ENCODE results near the gene GTF3C4. TPM values are rescaled to one million over a fixed set of nuclear protein-coding genes. Genes with fewer than 3 reads are reported as not detected.

GTF3C4 gene
- total RNA-seq, 2 experiments from 2014 or later = 16.2 to 16.4 TPM

DNA sequence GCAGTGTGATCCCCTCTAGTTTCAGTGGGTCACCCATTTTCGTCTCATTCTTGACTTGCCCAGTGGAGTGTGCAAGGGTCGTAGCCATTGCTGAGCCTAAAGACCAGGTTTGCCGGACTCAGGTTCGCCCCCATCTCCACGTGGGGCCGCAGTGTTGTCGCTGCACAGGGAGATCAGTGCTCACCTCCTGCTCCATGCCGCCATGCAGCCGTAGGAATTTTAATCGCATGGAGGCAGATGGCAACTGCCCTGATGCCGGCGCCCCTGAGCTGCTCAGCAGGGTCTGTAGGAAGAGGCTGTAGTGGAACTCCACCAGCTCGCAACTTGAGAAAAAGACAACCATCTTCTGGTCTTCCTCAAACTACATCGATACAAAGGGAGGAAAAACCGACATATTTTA is 24.6 kb upstream of the GTF3C4 start:
- ChIA-PET POLR2A (interaction anchor here (0.9 kb wide), 1 partner anchor 14 kb away, joined by 5 read pairs; no protein-coding TSS in a partner anchor), CTCF (interaction anchor here (1.9 kb wide), 1 partner anchor 24 kb away, joined by 5 read pairs; the partner anchor contains the start of genes DDX31 and GTF3C4)
- Mint-ChIP-seq H3K27ac (no peak overlapping the region), H3K4me3 (no peak overlapping the region), H3K9me3 (no peaks in the 10 kb centered on the region), H3K27me3 (no peaks in the 10 kb centered on the region), H3K36me3 (ENCODE audit: low read depth) (peaks cover 48% of the 10 kb centered on the region), H3K4me1 (ENCODE audit: low read depth) (peaks cover 6% of the 10 kb centered on the region)
- intact Hi-C loops (cut with micrococcal nuclease) = no loop called here
- DNase-seq = no peak
- TF ChIP-seq, protein P1, sequence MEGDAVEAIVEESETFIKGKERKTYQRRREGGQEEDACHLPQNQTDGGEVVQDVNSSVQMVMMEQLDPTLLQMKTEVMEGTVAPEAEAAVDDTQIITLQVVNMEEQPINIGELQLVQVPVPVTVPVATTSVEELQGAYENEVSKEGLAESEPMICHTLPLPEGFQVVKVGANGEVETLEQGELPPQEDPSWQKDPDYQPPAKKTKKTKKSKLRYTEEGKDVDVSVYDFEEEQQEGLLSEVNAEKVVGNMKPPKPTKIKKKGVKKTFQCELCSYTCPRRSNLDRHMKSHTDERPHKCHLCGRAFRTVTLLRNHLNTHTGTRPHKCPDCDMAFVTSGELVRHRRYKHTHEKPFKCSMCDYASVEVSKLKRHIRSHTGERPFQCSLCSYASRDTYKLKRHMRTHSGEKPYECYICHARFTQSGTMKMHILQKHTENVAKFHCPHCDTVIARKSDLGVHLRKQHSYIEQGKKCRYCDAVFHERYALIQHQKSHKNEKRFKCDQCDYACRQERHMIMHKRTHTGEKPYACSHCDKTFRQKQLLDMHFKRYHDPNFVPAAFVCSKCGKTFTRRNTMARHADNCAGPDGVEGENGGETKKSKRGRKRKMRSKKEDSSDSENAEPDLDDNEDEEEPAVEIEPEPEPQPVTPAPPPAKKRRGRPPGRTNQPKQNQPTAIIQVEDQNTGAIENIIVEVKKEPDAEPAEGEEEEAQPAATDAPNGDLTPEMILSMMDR (IDR thresholded peaks at IDR 0.05) = no peak
- ATAC-seq = no peak

DNA sequence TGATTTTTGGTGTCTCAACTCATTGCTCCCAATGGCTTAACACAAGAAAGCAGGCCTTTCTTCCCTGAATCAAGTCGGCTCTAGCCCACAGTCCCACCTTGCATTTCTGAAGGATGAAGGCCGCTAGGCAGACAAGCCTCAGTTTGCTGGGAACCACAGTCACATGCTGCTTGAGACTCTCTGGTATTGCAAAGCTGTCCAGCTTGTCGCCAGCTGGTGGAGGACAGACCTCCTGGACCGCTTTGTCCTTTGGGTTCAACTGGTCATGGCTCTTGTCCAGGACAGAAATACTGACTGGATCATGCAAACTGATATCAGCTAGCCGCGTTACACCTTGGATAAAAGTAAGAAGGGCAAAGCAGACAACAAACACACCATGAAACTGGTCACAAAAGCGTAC is 23.5 kb upstream of the GTF3C4 start:
- Mint-ChIP-seq H3K27ac (no peak overlapping the region), H3K36me3 (ENCODE audit: low read depth) (peaks cover 46% of the 10 kb centered on the region), H3K4me1 (ENCODE audit: low read depth) (peaks cover 6% of the 10 kb centered on the region), H3K4me3 (no peak overlapping the region), H3K27me3 (no peaks in the 10 kb centered on the region), H3K9me3 (no peaks in the 10 kb centered on the region)
- ATAC-seq (no peak), DNase-seq (no peak)
- CTCF ChIA-PET = no interaction called here
- POLR2A ChIA-PET = no interaction called here
- intact Hi-C loops (cut with micrococcal nuclease) = no loop called here
- TF ChIP-seq, protein P1 (IDR thresholded peaks at IDR 0.05) = no peak

DNA sequence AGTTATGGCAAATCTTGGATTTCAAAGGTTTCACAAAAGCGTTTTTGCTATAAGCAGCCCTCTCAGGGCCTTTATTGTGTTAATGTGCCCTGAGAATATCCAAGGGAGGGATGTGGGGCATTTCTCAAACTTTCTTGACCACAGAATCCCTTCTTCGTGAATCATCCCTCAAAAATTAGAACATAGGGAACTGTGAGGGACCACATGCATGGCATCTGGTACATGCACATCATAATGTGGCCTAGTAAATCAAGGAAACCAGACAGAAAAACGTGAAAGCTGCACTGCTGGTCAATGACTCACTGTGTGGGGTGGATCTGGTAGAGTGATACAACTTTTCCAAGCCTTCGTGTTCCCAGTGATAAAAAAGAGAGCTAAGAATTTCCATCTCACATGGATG is 22.9 kb upstream of the GTF3C4 start:
- Mint-ChIP-seq H3K9me3 (no peaks in the 10 kb centered on the region), H3K36me3 (ENCODE audit: low read depth) (peaks cover 43% of the 10 kb centered on the region), H3K4me1 (ENCODE audit: low read depth) (peaks cover 6% of the 10 kb centered on the region), H3K4me3 (no peak overlapping the region), H3K27ac (no peak overlapping the region), H3K27me3 (no peaks in the 10 kb centered on the region)
- POLR2A ChIA-PET = no interaction called here
- TF ChIP-seq, protein P1 (IDR thresholded peaks at IDR 0.05) = no peak
- DNase-seq (no peak), ATAC-seq (no peak)
- CTCF ChIA-PET = no interaction called here
- intact Hi-C loops (cut with micrococcal nuclease) = no loop called here

DNA sequence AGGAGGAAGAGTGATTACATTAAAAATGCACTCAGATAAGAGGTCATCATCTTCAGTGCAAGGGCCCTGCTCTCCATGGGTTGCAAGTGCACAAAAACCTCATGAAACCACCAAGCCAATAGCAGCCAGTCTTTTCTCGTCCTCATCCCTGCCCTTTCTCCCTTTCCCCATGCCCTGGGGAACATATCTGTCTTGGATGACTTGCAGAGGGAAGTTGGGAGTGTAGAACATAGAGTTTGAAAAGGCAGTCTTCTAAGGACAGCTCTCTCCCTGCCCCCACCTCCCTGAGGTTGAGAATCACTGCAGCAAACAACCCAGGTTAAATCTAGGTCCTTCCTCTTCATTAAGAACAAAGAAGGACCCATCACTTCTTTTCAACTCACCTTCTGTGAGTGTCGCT is 22.5 kb upstream of the GTF3C4 start:
- H3K4me1 Mint-ChIP-seq (ENCODE audit: low read depth) = peaks cover 6% of the 10 kb centered on the region
- peaks cover 47% of the 10 kb centered on the region for H3K36me3 Mint-ChIP-seq (ENCODE audit: low read depth)
- no peak overlapping the region for H3K27ac Mint-ChIP-seq
- no peak overlapping the region for H3K4me3 Mint-ChIP-seq
- POLR2A ChIA-PET = no interaction called here
- no peaks in the 10 kb centered on the region for H3K27me3 Mint-ChIP-seq
- TF ChIP-seq, protein P1 (IDR thresholded peaks at IDR 0.05) = no peak
- ATAC-seq (no peak), DNase-seq (no peak)
- intact Hi-C loops (cut with micrococcal nuclease) = no loop called here
- CTCF ChIA-PET = no interaction called here
- H3K9me3 Mint-ChIP-seq = no peaks in the 10 kb centered on the region

DNA sequence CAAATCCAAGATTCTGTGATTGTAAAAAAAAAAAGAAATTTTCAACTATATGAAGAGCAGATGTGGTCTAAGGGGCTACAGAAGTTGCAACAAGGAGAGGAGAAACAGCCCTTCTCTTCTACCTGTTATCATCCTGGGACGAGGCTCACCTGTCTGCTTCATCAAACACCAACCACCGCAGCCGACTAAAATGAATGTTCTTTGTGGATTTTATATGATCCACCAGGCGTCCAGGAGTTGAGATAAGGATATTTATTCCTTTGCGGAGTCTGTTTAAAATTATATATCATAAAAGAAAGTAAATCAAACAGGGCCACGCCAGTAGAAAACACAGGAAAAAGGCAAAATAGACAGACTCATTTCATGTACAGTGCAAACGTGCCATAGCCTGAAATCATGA is 22.0 kb upstream of the GTF3C4 start:
- Mint-ChIP-seq H3K4me3 (no peak overlapping the region), H3K36me3 (ENCODE audit: low read depth) (peaks cover 44% of the 10 kb centered on the region), H3K27me3 (no peaks in the 10 kb centered on the region), H3K9me3 (no peaks in the 10 kb centered on the region), H3K4me1 (ENCODE audit: low read depth) (peaks cover 6% of the 10 kb centered on the region), H3K27ac (no peak overlapping the region)
- intact Hi-C loops (cut with micrococcal nuclease) = no loop called here
- POLR2A ChIA-PET = interaction anchor here (1.4 kb wide), 1 partner anchor 10 kb away, joined by 4 read pairs; no protein-coding TSS in a partner anchor
- DNase-seq (no peak), ATAC-seq (no peak)
- CTCF ChIA-PET = no interaction called here
- TF ChIP-seq, protein P1 (IDR thresholded peaks at IDR 0.05) = no peak

All from activated CD8-positive, alpha-beta T cell treated with anti-CD3 and anti-CD28 coated beads for 36 hours (primary cell).